ENCODE measurements around the gene NIN.

GRCh38 chr14:50836515-50836914 lies 5.6 kb upstream of the NIN start:
- TF ChIP-seq CTCF (IDR thresholded peaks at IDR 0.05): no peak
- TF ChIP-seq POLR2A (IDR thresholded peaks at IDR 0.05): no peak
